Ovary (tissue), 10 donors: Measurements from ENCODE around the gene ITGB7. TPM values are rescaled to one million over a fixed set of nuclear protein-coding genes. Genes with fewer than 3 reads are reported as not detected.

Experiments
- DNase-seq, 5 donors: peaks; one replicate each; pipeline ENCODE4 v3.0.0-alpha.2; 2019 to 2020
- H3K27ac ChIP-seq, 2 donors: fragments of 200-600 bp; one replicate each; pipeline versions ENCODE4 v1.5.1 to v1.8.0; 2019 to 2022
- H3K27me3 ChIP-seq: fragments of 200-600 bp; one replicate; pipeline ENCODE4 v1.8.0; 2022
- H3K36me3 ChIP-seq: fragments of 200-600 bp; sonication (generic); one replicate; pipeline ENCODE4 v1.5.1; 2019
- H3K4me1 ChIP-seq: one replicate; pipeline ENCODE4 v1.8.1; 2013; ENCODE audit warnings: mild to moderate bottlenecking, moderate library complexity; ENCODE audit not compliant: insufficient read depth
- H3K4me3 ChIP-seq: fragments of 200-600 bp; sonication (generic); one replicate; pipeline ENCODE4 v1.5.1; 2017
- H3K9me3 ChIP-seq, 2 donors: fragments of 200-600 bp in 1 of 2; sonication (generic) in 1 of 2; one replicate each; pipeline versions ENCODE4 v1.5.1 to v1.8.1; 2013 to 2019; ENCODE audit warnings: mild to moderate bottlenecking in 1 of 2, moderate library complexity in 1 of 2
- CTCF ChIP-seq, 3 donors: fragments of 450-650 bp in 2 of 3; fragments of 200-600 bp in 1 of 3; IDR thresholded peaks; one replicate each; pipeline versions ENCODE4 v1.5.1 to v1.8.0; 2016 to 2022; ENCODE audit warnings: antibody characterized with exemption in 3 of 3, mild to moderate bottlenecking in 1 of 3
- EP300 ChIP-seq: sonication (generic); formaldehyde crosslinking; IDR thresholded peaks from one replicate; pipeline ENCODE4 v1.6.1; 2017; ENCODE audit warnings: antibody characterized with exemption
- POLR2A ChIP-seq: fragments of 450-650 bp; IDR thresholded peaks from one replicate; pipeline ENCODE4 v1.6.1; 2017; ENCODE audit warnings: antibody characterized with exemption, mild to moderate bottlenecking, moderate library complexity
- WGBS, 3 donors: extraction: QIAGEN DNeasy Blood & Tissue Kit in 1 of 3; methylation state at CpG; one replicate each; pipeline versions ENCODE4 v1.1.5 to v1.1.7; 2013 to 2017; 5-methylcytosine and 5-hydroxymethylcytosine counted together
- intact Hi-C, 4 donors: fragments of 100-400 bp; cut with DNase I; formaldehyde crosslinking; loops; one replicate each; pipeline versions ENCODE4 v1.11.0 to v1.15.1; 2022 to 2023
- long read RNA-seq, 3 donors: library from polyadenylated mRNA in 2 of 3; unstranded in 2 of 3; transcript quantifications; one replicate each; pipeline ENCODE4 v2.0.0 and lab custom pipeline, GENCODE V29; 2021 to 2026
- polyA plus RNA-seq, 2 donors: library from polyadenylated mRNA; stranded (reverse); fragments of 200-250 nt in 1 of 2; fragments of 350-450 nt in 1 of 2; fragmentation: Illumina TruSeq in 1 of 2; extraction: RNeasy Lipid Tissue Mini Kit (QIAGEN cat#74804) in 1 of 2; gene quantifications; one replicate each; pipeline ENCODE4 v1.2.3, GENCODE V29; 2013 to 2014
- total RNA-seq, 7 donors: library from RNA; depleted of rRNA in 2 of 7; stranded (reverse); fragments of >200 nt in 2 of 7; fragmentation: NEBNext Ultra II Directional in 3 of 7; extraction: Animal tissue kit (Norgen Biotek cat#: 25700) in 3 of 7; gene quantifications; one replicate each; pipeline versions ENCODE4 v1.1.0 to v1.2.4, GENCODE V29; 2016 to 2023
- donor health status: DM: no; HTN: no; CAD: no; lungs with moderate emphysema.
- donor health status: DM: no; HTN: no; CAD: no.
- donor health status: Bipolar disorder and iron deficiency.
- donor health status: DM: yes; HTN: yes; CAD: no.
- donor health status: DM: no; HTN: no; CAD: no.
- donor health status: DM: yes; HTN: yes; CAD: no.

ITGB7 gene
- total RNA-seq = 1 to 10 TPM in 6 of 7 donors, under 1 TPM in 1; 0.96 to 2.9 (median 1.7) TPM
- 1 to 10 TPM in 1 of 2 donors, under 1 TPM in 1; 0.45 to 3.1 TPM for polyA plus RNA-seq
- long read RNA-seq, donor 1, partial matches to known transcripts = 1 of 1 reads
- long read RNA-seq, donor 1, other reads (novel, unspliced or antisense) = 0 of 1 reads
- long read RNA-seq, donor 2 = 0 reads
- long read RNA-seq, donor 3, partial matches to known transcripts = 3 of 3 reads
- long read RNA-seq, donor 3, other reads (novel, unspliced or antisense) = 0 of 3 reads

GRCh38 chr12:53207042-53207441 is at the start of gene ITGB7:
TSS of gene ITGB7 (minus strand) at chr12:53207251. CDS start at chr12:53200443, 6,808 bp downstream.
- Histone ChIP-seq H3K9me3 (no peaks in the 10 kb centered on the region), H3K4me1 (peaks cover 7% of the 10 kb centered on the region), H3K4me3 (no peak within 1 kb of the TSS), H3K36me3 (no peaks in the 10 kb centered on the region), H3K27me3 (no peaks in the 10 kb centered on the region), H3K27ac (no peak within 1 kb of the TSS)
- WGBS, 3 donors = 60 to 73% (median 65%) methylated on average over 5 of the region's 5 CpGs
- DNase-seq = no peak
- TF ChIP-seq EP300 (no peak), CTCF (IDR thresholded peaks at IDR 0.05) (no peak), POLR2A (no peak)
- intact Hi-C loops = no loop called here

- Histone ChIP-seq H3K9me3 (no peaks in the 10 kb centered on the region), H3K27me3 (no peaks in the 10 kb centered on the region), H3K27ac (no peak overlapping the region), H3K4me3 (no peak overlapping the region), H3K36me3 (no peaks in the 10 kb centered on the region), H3K4me1 (peaks cover 3% of the 10 kb centered on the region)
- TF ChIP-seq POLR2A (no peak), CTCF (IDR thresholded peaks at IDR 0.05) (no peak), EP300 (no peak)
- no peak for DNase-seq
- intact Hi-C loops = no loop called here
- 87% methylated on average over 3 of the region's 3 CpGs for WGBS, 3 donors
These were observed 48.9 kb upstream of the ITGB7 start for GRCh38 chr12:53255996-53256395.

- no peaks in the 10 kb centered on the region for H3K9me3 ChIP-seq
- DNase-seq = no peak
- H3K36me3 ChIP-seq = no peaks in the 10 kb centered on the region
- no peak overlapping the region for H3K27ac ChIP-seq
- WGBS, 3 donors = 83 to 95% (median 86%) methylated on average over 1 of the region's 1 CpG
- no peaks in the 10 kb centered on the region for H3K27me3 ChIP-seq
- intact Hi-C loops = loop anchor here in 2 of 4 donors (5.0 kb wide), 2 partner anchors 38 to 43 kb away; no protein-coding TSS in a partner anchor
- TF ChIP-seq POLR2A (no peak), CTCF (IDR thresholded peaks at IDR 0.05) (no peak), EP300 (no peak)
- peaks cover 3% of the 10 kb centered on the region for H3K4me1 ChIP-seq
- H3K4me3 ChIP-seq = no peak overlapping the region
These were observed 47.9 kb upstream of the ITGB7 start for GRCh38 chr12:53254816-53255545.

GRCh38 chr12:53253298-53253697 is 46.2 kb upstream of the ITGB7 start:
- Histone ChIP-seq H3K9me3 (no peaks in the 10 kb centered on the region), H3K27ac (peak overlapping the region in 1 of 2 donors; percentile 74), H3K36me3 (no peaks in the 10 kb centered on the region), H3K4me3 (no peak overlapping the region), H3K4me1 (peaks cover 3% of the 10 kb centered on the region), H3K27me3 (no peaks in the 10 kb centered on the region)
- TF ChIP-seq POLR2A = no peak
- TF ChIP-seq EP300 = no peak
- TF ChIP-seq CTCF (IDR thresholded peaks at IDR 0.05) = no peak
- DNase-seq = no peak
- intact Hi-C loops = loop anchor here in 2 of 4 donors (5.0 kb wide), 2 partner anchors 36 to 41 kb away; no protein-coding TSS in a partner anchor
- 91 to 94% (median 93%) methylated on average over 13 of the region's 13 CpGs for WGBS, 3 donors
